ENCODE measurements around the gene SASH3.

SASH3 gene

GRCh38 chrX:129836827-129837226 is 57.1 kb downstream of the SASH3 start:
- DNase-seq (ENCODE audit: low spot score), result no peak
- TF ChIP-seq CTCF (IDR thresholded peaks at IDR 0.05; ENCODE audit: extremely low read depth, missing control alignments), result no peak

- no peak for TF ChIP-seq CTCF (IDR thresholded peaks at IDR 0.05; ENCODE audit: extremely low read depth, missing control alignments)
- no peak for DNase-seq (ENCODE audit: low spot score)
Observed at GRCh38 chrX:129840344-129840743, 60.6 kb downstream of the SASH3 start.

GRCh38 chrX:129842510-129843208 is 62.9 kb downstream of the SASH3 start:
- DNase-seq (ENCODE audit: low spot score), result no peak
- TF ChIP-seq CTCF (IDR thresholded peaks at IDR 0.05; ENCODE audit: extremely low read depth, missing control alignments), result no peak

- no peak for DNase-seq (ENCODE audit: low spot score)
- TF ChIP-seq CTCF (IDR thresholded peaks at IDR 0.05; ENCODE audit: extremely low read depth, missing control alignments), result no peak
Observed at GRCh38 chrX:129843209-129843458, 63.4 kb downstream of the SASH3 start.

GRCh38 chrX:129843459-129844306 is 63.9 kb downstream of the SASH3 start, which contains the start of gene ZDHHC9:
Gene ZDHHC9, minus strand, starts transcription at chrX:129843886. Its CDS starts 1,941 bp downstream, at chrX:129841945.
- DNase-seq (ENCODE audit: low spot score), result peak; percentile 92
- TF ChIP-seq CTCF (IDR thresholded peaks at IDR 0.05; ENCODE audit: extremely low read depth, missing control alignments), result no peak
